Activated CD4-positive, alpha-beta T cell treated with anti-CD3 and anti-CD28 coated beads, Interleukin-2, amount 50 U/mL, for 24 hours (primary cell): ENCODE data around the gene NEO1.

ENCODE experiments used
- DNase-seq, 2 donors: peaks; one replicate each; pipeline ENCODE4 v3.0.0-alpha.2; 2020; ENCODE audit warnings: low read depth in 1 of 2, low spot score in 1 of 2

Gene NEO1

DNA sequence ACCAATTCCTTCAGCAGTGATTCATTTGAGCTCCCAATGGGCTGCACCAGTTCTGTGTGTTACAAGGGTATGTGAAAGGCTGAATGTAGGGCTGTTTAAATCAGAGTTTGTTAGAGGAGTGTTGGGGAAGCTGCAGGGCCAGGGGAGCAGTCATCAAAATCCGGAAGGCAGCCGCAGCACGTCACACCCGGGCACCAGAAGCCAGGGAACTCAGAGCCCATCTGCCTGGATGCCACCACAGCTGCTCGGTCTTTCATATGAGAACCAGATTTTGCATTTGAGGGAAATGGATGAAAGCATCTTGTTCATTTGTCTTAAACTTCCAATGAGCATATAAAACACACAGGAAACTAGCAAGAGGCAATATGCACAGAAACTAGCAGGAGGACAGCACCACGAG lies 24.2 kb upstream of the NEO1 start:
- no peak for DNase-seq

DNA sequence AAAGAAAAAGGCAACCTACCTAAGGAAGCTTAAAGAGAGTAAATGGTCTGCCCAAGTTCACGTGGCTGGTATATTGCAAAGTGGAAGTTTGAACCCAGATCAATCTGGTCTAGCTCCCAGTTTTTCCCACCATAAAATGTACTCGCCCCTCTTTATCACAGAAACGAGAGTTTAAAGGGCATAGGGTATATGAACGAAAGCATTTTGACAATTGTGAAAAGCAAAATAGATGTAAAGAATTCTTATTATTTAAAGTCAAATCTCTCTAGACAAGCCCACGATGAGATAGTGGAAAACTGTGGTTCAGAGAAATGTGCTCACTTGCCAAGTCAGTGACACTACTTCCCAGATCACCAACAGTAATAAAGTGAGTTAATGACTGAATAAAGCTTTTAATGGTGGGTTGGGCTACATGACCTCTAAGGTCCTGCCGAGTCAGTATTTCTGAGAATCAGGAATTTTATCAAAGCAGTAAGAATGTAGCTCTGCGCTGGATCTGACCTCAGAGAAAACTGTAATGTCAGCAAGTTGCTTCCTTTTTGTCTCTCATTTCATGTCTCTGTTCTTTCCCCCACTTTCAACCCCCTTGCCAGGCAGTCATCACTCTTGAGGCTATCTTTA lies 23.3 kb upstream of the NEO1 start:
- no peak for DNase-seq

DNA sequence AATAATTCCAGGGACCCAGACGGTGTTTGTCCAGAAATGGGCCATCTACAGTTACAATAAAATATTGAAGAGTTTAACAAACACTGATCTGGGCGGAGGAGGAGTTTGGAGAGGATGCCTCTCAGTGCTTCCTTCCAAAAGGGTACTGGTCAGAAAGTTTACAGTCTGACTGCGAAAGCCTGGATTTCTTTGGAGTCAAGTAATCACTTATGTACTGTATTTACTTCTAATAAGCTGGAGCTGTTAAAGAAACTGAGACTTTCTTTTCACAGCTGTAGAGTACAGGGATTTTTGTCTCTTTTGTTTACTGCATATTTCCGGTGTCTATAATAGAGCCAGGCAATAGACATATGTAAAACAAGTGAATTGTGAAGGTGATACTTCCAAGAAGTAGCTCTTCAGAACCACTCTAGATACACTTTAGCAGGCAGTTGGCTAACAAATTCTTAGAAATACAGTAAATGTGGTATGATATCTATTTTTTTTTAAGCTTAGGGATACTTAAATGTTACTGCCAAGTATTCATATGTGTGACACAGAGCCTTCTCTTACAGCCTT lies 22.1 kb upstream of the NEO1 start:
- no peak for DNase-seq

- no peak for DNase-seq
Measured at GRCh38 chr15:73031648-73032047, 20.6 kb upstream of the NEO1 start.

- DNase-seq, result no peak
Measured at GRCh38 chr15:73033611-73034010, 18.7 kb upstream of the NEO1 start.

GRCh38 chr15:73034221-73034620 lies 18.0 kb upstream of the NEO1 start:
- DNase-seq, result no peak

- DNase-seq, result no peak
Measured at GRCh38 chr15:73035221-73035620, 17.0 kb upstream of the NEO1 start.

DNA sequence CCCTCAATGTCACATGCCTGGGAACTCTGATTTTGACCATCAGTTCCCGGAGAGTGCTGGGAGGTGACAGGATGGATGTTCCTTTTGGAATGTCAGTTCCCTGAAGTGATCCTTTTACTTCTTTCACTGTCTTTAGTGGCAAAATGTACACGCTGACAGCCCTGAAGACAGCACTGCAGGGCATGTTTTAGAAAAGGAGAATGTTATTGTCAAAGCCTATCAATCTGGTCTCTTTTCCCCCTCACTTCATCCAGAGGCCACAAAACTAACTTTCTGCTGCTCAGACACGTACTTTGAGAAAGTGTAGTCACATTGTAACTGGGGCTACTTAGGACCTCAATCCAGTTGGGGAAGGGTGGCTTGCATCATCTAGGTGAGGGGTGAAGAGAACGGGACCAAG lies 14.0 kb upstream of the NEO1 start:
- DNase-seq, result no peak

- DNase-seq, result no peak
Measured at GRCh38 chr15:73046073-73046472, 6.2 kb upstream of the NEO1 start.

- no peak for DNase-seq
Measured at GRCh38 chr15:73047882-73048281, 4.4 kb upstream of the NEO1 start.

GRCh38 chr15:73048624-73049295 lies 3.5 kb upstream of the NEO1 start:
- DNase-seq, result no peak

DNA sequence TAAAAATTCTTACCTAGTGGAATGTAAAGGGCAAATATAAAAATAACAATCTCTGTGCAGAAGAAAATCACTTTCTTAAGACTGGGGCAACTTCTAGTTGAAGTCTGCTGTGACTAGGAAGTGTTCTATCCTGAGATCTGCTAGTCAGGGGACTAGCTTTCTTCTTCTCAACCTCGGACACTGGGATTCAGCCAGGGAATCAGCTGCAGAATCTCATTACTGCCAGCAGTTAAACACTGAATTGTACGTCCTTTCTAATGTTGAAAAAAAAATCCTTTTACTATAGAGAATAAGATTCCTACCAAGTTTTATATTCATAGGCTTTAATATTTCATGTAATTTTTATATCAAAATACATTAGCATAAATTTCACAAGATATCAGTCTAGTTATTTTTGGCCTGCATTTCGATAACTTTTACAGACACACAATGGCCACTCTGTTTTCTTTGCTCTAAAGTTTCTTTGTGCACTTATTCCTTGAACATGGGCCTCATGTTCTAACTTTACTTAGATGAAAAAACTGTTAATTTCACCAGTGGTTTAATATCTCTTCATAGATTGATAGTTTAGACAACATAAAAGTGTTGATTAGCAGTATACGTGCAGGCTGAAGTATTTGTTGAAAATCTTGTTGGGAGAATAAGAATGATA lies 2.6 kb upstream of the NEO1 start:
- no peak for DNase-seq

DNA sequence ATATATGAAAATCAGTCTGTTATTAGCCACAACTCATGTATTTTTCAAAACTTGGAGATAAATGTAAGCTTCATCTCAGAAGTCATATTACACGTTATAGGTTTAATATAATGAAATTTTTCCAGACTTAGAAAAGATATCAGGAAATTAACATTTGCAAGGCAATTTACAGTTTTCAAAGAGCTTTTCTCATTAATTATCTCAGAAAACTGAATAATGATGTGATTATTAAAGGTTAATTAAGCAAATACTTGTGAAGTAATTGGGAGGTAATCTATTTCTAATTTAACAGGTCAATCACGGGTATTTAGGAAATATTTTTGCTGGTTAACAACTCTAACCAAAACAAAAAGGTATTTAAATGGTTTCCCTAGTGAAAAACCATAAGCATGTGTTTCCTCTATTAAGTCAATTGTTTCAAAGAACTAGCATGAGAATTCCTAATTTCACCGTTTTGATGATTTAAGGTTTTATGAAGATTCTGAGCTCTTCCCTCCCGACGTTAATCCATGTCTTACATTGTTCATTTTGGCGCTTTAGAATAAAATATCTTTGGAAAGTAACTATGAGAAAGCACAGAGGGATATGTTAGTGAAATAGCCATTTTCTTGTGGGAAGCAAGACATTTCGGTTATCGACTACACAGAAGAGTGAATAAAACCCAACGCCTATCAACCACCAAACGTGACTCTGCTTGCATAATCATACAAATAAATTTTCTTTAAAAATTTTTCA lies 1.5 kb upstream of the NEO1 start:
- no peak for DNase-seq

- peak in 1 of 2 donors; percentile 0 for DNase-seq
Measured at GRCh38 chr15:73051391-73051806, 864 bp upstream of the NEO1 start.

DNA sequence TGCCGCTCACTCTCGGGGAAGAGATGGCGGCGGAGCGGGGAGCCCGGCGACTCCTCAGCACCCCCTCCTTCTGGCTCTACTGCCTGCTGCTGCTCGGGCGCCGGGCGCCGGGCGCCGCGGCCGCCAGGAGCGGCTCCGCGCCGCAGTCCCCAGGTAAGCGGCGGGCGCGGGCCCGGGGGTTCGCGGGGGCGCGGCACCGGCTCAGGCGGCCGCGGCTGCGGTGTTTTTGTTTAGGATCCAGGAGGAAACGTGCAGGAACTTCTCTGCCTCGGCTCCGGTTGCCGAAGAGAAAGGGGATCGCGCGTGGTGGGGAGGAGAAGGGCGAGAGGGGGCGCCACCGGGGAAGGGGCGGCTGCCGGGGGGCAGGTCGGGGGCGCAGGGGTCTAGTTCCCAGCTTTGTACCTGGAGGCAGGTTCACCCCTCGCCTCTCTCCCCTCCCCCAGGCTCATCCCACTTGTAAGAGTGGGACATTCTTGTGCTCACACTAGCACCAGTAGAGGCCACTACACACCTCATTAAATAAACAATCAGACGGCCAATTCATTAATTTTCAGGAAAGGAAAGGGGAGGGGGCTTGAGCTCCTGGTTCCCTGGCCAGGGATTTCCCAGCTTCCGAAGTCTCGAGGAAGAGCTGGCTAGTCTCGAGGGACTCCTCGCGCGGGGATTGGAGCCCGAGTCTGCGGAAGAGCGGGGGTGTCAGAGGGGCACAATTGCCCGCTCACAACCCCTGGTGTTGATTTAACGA lies 562 bp downstream of the NEO1 start:
- DNase-seq, result peak; percentile 0 to 1

- DNase-seq, result no peak
Measured at GRCh38 chr15:73053398-73053723, 1.1 kb downstream of the NEO1 start.

- no peak for DNase-seq
Measured at GRCh38 chr15:73054417-73054953, 2.2 kb downstream of the NEO1 start.

DNA sequence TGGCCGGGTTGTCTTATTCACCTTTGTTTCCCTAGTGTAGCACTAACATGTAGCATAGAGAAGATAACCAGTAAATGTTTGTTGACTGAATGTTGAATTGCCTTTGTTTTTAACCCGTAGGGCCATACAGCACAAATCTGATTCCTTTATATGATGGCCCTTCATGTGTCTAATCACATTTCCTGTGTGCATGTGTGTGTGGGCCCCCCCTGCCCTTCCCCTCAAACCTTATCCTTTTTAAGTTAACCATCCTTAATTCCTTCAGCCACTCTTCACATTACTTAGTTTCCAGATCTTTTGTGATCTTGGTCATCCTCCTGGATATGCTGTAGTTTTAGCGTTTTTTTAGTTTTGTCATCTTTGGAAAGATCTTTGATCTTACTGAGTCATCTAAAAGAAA lies 4.2 kb downstream of the NEO1 start:
- no peak for DNase-seq

DNA sequence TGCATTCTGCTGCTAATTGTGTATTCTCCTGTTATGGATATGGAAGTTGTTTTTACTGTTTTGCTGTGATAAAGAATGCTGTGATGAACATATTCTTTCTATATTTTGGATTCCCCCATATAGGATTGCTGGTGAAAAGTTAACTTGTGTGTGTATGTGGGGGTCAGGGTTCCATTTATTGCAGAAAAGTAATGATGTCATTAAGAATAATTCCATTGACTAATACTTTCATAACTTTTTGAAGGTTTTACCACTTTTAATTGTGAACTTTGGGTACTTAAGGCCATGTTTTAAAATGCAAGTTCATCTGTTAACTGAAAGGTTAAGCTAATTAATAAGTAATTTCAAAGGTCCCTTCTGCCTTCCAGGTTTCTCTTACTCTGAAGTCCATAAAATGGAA lies 6.2 kb downstream of the NEO1 start:
- DNase-seq, result no peak

DNA sequence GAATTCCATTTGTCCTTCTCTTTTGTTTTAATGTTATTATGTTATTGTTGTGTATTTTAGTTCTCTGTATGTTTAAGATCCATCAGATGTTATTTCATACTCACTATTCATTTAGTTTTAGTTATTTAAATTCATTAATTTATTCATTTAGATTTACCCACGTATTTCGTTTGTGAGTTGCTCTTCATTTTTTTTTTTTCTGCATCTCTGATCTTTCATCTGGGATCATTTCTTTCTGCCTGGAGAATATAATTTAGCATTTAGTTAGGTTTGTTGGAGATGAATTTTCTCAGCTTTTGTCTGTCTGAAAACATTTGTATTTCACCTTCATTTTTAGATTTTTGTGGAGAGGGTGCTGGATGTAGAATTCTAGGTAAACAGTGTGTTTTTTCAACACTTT lies 12.9 kb downstream of the NEO1 start:
- DNase-seq, result no peak

- DNase-seq, result no peak
Measured at GRCh38 chr15:73069109-73069508, 16.8 kb downstream of the NEO1 start.
